ENCODE data around the gene LRFN4.
"Not testable (repeated sequence)": the region's sequence is repeated elsewhere in the genome, so short reads cannot be mapped to it uniquely, and the experiment has no call there.

The LRFN4 gene

GRCh38 chr11:66856496-66857233 is at the start of gene LRFN4:
LRFN4 (plus strand) TSS chr11:66857064; CDS start chr11:66857745, 681 bp downstream.
- no peak for DNase-seq

- DNase-seq: no peak
These were observed 47.3 kb upstream of the LRFN4 start for GRCh38 chr11:66809592-66809991.

- no peak for DNase-seq
These were observed 46.2 kb upstream of the LRFN4 start for GRCh38 chr11:66810576-66811185.

- DNase-seq: no peak
These were observed 42.2 kb upstream of the LRFN4 start for GRCh38 chr11:66814678-66815077.

- DNase-seq: no peak
These were observed 41.2 kb upstream of the LRFN4 start for GRCh38 chr11:66815646-66816045.

- DNase-seq: no peak
These were observed 38.5 kb upstream of the LRFN4 start for GRCh38 chr11:66818231-66818955.

GRCh38 chr11:66820381-66820780 is 36.5 kb upstream of the LRFN4 start:
- no peak for DNase-seq

GRCh38 chr11:66820901-66821300 is 36.0 kb upstream of the LRFN4 start:
- DNase-seq: no peak

- no peak for DNase-seq
These were observed 33.2 kb upstream of the LRFN4 start for GRCh38 chr11:66823700-66824099.

GRCh38 chr11:66824573-66824972 is 32.3 kb upstream of the LRFN4 start:
- DNase-seq: not testable (repeated sequence)

- no peak for DNase-seq
These were observed 22.4 kb upstream of the LRFN4 start for GRCh38 chr11:66834539-66834845.

GRCh38 chr11:66834943-66835342 is 21.9 kb upstream of the LRFN4 start:
- no peak for DNase-seq

GRCh38 chr11:66835768-66836405 is 21.0 kb upstream of the LRFN4 start:
- no peak for DNase-seq

GRCh38 chr11:66840317-66841091 is 16.4 kb upstream of the LRFN4 start:
- DNase-seq: no peak

GRCh38 chr11:66841861-66842260 is 15.0 kb upstream of the LRFN4 start:
- DNase-seq: no peak

GRCh38 chr11:66842501-66842895 is 14.4 kb upstream of the LRFN4 start:
- no peak for DNase-seq

- DNase-seq: peak; percentile 72
These were observed 13.7 kb upstream of the LRFN4 start, which contains the start of gene RCE1 for GRCh38 chr11:66842896-66843775. RCE1 (plus strand) TSS chr11:66843441; CDS start chr11:66843456, 15 bp downstream.

- DNase-seq: no peak
These were observed 12.9 kb upstream of the LRFN4 start for GRCh38 chr11:66843776-66844495.

- no peak for DNase-seq
These were observed 12.2 kb upstream of the LRFN4 start for GRCh38 chr11:66844496-66845142.

- no peak for DNase-seq
These were observed 11.6 kb upstream of the LRFN4 start for GRCh38 chr11:66845143-66845875.

All from amniotic stem cell (primary cell).